ENCODE measurements around the gene GLP2R.

GLP2R gene

DNA sequence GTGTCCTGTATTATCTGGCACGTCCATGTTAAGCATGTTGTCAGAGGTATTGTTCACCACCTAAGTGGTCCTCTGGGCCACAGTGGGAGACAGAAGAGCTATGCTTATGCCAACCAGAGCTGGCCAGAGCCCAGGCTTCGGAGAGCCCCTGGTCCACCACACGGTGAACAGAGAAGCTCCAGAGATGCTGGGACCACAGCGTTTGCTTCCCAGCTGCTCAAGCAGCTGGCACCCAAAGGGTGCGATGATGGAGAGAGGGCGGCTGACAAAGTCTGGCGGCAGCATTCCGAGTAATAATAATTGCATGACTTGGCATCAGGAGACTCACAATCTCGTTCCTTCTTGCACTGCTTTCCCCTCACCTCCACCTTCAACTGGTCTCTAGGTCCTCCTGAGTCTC is 115.1 kb downstream of the GLP2R start:
- H3K27me3 ChIP-seq (ENCODE audit: insufficient read depth, low read length): no peaks in the 10 kb centered on the region
- WGBS: 93% methylated on average over 9 of the region's 9 CpGs
- peaks cover 4% of the 10 kb centered on the region; the same call in 1 of the 2 replicates for H3K9me3 ChIP-seq (ENCODE audit: insufficient read depth, low read depth, low read length)
- H3K4me1 ChIP-seq (ENCODE audit: insufficient read depth, low read length): no peaks in the 10 kb centered on the region
- H3K27ac ChIP-seq (ENCODE audit: low read depth, low read length): no peak overlapping the region
- H3K36me3 ChIP-seq (ENCODE audit: insufficient read depth, low read length): no peaks in the 10 kb centered on the region
- H3K9ac ChIP-seq (ENCODE audit: low read depth, low read length): no peak overlapping the region
- no peak overlapping the region for H3K4me3 ChIP-seq (ENCODE audit: low read length)

DNA sequence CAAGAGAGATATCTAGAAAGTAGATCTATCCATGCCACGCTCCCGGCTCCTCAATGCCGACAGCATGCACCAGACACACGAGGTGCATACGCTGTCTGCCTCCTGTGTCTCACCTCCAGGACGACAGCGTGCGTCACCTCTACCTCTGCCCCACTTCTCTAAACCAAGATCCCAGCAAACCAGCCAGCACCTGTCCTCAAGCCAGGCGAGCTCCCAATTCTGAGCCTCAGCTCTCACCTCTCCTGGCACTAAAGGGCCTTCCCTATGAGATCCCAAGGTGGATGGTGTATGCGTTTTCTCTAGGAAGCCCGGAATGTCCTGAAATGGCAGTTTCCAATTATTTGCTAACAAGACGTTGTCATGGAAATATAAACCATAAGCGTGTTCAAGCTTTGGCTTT is 115.6 kb downstream of the GLP2R start:
- H3K27ac ChIP-seq (ENCODE audit: low read depth, low read length): no peak overlapping the region
- peaks cover 4% of the 10 kb centered on the region; the same call in 1 of the 2 replicates for H3K9me3 ChIP-seq (ENCODE audit: insufficient read depth, low read depth, low read length)
- no peaks in the 10 kb centered on the region for H3K27me3 ChIP-seq (ENCODE audit: insufficient read depth, low read length)
- 94% methylated on average over 13 of the region's 13 CpGs for WGBS
- H3K4me1 ChIP-seq (ENCODE audit: insufficient read depth, low read length): no peaks in the 10 kb centered on the region
- no peak overlapping the region for H3K9ac ChIP-seq (ENCODE audit: low read depth, low read length)
- H3K4me3 ChIP-seq (ENCODE audit: low read length): no peak overlapping the region
- H3K36me3 ChIP-seq (ENCODE audit: insufficient read depth, low read length): no peaks in the 10 kb centered on the region
